Measurements from ENCODE around the gene CHIA. TPM values are rescaled to one million over a fixed set of nuclear protein-coding genes. Genes with fewer than 3 reads are reported as not detected.

The CHIA gene
- total RNA-seq = not detected

GRCh38 chr1:111290630-111291029 lies at the start of gene CHIA:
Gene CHIA, plus strand, starts transcription at chr1:111290851. Its CDS starts 19,617 bp downstream, at chr1:111310468.
- 25 to 29% methylated on average over 7 of the region's 7 CpGs for WGBS, 2 donors
- Histone ChIP-seq H3K27me3 (no peaks in the 10 kb centered on the region), H3K36me3 (replicated peaks in 1 of 2; ENCODE audit: insufficient read depth in 1 of 2, low read depth in 2 of 2) (no peaks in the 10 kb centered on the region), H3K27ac (no peak within 1 kb of the TSS), H3K4me1 (no peaks in the 10 kb centered on the region), H3K9me3 (no peaks in the 10 kb centered on the region), H3K4me3 (no peak within 1 kb of the TSS)
- ATAC-seq (no peak), DNase-seq (peak in 2 of 4 donors; percentile 14 to 25)
- intact Hi-C loops (cut with DNase I) = no loop called here
- TF ChIP-seq POLR2A (IDR thresholded peaks at IDR 0.05) (no peak), CTCF (IDR thresholded peaks at IDR 0.05) (no peak)

GRCh38 chr1:111241797-111242196 lies 48.9 kb upstream of the CHIA start:
- Histone ChIP-seq H3K27me3 (no peaks in the 10 kb centered on the region), H3K36me3 (replicated peaks in 1 of 2; ENCODE audit: insufficient read depth in 1 of 2, low read depth in 2 of 2) (no peaks in the 10 kb centered on the region), H3K4me3 (no peak overlapping the region), H3K9me3 (no peaks in the 10 kb centered on the region), H3K4me1 (peaks cover 7% of the 10 kb centered on the region), H3K27ac (no peak overlapping the region)
- WGBS, 2 donors = 90 to 91% methylated on average over 2 of the region's 2 CpGs
- intact Hi-C loops (cut with DNase I) = no loop called here
- no peak for TF ChIP-seq POLR2A (IDR thresholded peaks at IDR 0.05)
- no peak for TF ChIP-seq CTCF (IDR thresholded peaks at IDR 0.05)
- DNase-seq = no peak
- ATAC-seq = no peak

GRCh38 chr1:111242805-111243523 lies 47.7 kb upstream of the CHIA start:
- Histone ChIP-seq H3K4me3 (no peak overlapping the region), H3K9me3 (no peaks in the 10 kb centered on the region), H3K36me3 (replicated peaks in 1 of 2; ENCODE audit: insufficient read depth in 1 of 2, low read depth in 2 of 2) (no peaks in the 10 kb centered on the region), H3K27ac (peak overlapping the region in 1 of 4 donors; percentile 45), H3K27me3 (no peaks in the 10 kb centered on the region), H3K4me1 (peaks cover 7% of the 10 kb centered on the region)
- ATAC-seq = peak; percentile 73
- WGBS, 2 donors = 35 to 68% methylated on average over 4 of the region's 4 CpGs
- TF ChIP-seq CTCF (IDR thresholded peaks at IDR 0.05) = no peak
- no peak for TF ChIP-seq POLR2A (IDR thresholded peaks at IDR 0.05)
- no peak for DNase-seq
- intact Hi-C loops (cut with DNase I) = no loop called here

- Histone ChIP-seq H3K4me3 (no peak overlapping the region), H3K9me3 (no peaks in the 10 kb centered on the region), H3K27me3 (no peaks in the 10 kb centered on the region), H3K4me1 (peaks cover 7% of the 10 kb centered on the region), H3K27ac (no peak overlapping the region), H3K36me3 (replicated peaks in 1 of 2; ENCODE audit: insufficient read depth in 1 of 2, low read depth in 2 of 2) (no peaks in the 10 kb centered on the region)
- TF ChIP-seq CTCF (IDR thresholded peaks at IDR 0.05) (no peak), POLR2A (IDR thresholded peaks at IDR 0.05) (no peak)
- DNase-seq (no peak), ATAC-seq (no peak)
- WGBS, 2 donors = 78 to 86% methylated on average over 5 of the region's 5 CpGs
- intact Hi-C loops (cut with DNase I) = no loop called here
Measured at GRCh38 chr1:111247125-111247838, 43.4 kb upstream of the CHIA start.
